ENCODE measurements around the gene IFT81. TPM values are rescaled to one million over a fixed set of nuclear protein-coding genes. Genes with fewer than 3 reads are reported as not detected.

IFT81 gene
- total and polyA plus RNA-seq, 2 of the 13 experiments (the other 11 are each of a cell fraction or from before 2014, with no cell fraction given): 4.2 to 13.0 TPM

DNA sequence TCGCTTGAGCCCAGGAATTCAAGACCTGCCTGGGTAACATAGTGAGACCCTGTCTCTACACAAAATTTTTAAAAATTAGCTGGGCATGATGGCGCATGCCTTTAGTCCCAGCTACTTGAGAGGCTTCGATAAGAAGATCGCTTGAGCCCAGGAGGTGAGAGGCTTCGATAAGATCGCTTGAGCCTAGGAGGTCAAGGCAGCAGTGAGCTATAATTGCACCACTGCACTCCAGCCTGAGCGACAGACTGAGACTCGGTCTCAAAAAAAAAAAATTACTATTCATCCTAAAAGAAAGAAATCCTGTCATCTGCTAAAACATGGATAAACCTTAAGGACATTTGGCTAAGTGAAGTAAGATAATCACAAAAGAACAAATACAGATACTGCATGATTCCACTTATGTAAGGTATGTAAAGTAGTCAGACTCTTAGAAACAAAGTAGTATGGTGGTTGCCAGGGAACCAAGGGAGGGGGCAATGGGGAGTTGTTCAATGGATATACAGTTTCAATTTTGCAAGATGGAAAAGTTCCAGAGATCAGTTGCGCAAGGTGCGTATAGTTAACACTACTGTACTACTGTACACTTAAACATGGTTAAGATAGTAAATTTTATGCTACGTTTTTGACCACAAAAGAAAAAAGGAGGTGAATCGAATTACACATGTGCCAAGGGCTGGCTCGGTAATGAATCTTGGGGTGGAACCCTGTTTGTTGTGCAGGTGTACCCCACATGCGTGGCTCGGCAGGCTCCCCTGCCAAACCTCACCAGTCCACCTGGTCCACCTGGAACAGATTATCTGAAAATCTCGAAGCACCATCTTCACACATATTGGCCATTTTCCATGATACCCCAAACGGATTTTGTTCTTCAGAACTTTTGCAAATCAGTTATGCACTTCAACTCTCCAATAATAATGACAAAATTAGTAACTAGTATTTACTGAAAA, 138.6 kb downstream of the IFT81 start (continued):
- TF ChIP-seq SRSF9 (IDR thresholded peaks at IDR 0.05; ENCODE audit: borderline replicate concordance, insufficient read depth, low read depth, low read length, poor library complexity, severe bottlenecking): no peak
- TF ChIP-seq SP2 (CRISPR knock-in tag; IDR thresholded peaks at IDR 0.05): no peak
- TF ChIP-seq, protein P1, sequence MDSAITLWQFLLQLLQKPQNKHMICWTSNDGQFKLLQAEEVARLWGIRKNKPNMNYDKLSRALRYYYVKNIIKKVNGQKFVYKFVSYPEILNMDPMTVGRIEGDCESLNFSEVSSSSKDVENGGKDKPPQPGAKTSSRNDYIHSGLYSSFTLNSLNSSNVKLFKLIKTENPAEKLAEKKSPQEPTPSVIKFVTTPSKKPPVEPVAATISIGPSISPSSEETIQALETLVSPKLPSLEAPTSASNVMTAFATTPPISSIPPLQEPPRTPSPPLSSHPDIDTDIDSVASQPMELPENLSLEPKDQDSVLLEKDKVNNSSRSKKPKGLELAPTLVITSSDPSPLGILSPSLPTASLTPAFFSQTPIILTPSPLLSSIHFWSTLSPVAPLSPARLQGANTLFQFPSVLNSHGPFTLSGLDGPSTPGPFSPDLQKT (CRISPR knock-in tag; IDR thresholded peaks at IDR 0.05; ENCODE audit: borderline replicate concordance): no peak
- TF ChIP-seq ZMYM4 (CRISPR knock-in tag; IDR thresholded peaks at IDR 0.05): 0 out of 2 replicates have a peak, but pooled peaks have one; percentile 16
- TF ChIP-seq CTCF (CRISPR knock-in tag; IDR thresholded peaks at IDR 0.05): no peak
- TF ChIP-seq, protein P2, sequence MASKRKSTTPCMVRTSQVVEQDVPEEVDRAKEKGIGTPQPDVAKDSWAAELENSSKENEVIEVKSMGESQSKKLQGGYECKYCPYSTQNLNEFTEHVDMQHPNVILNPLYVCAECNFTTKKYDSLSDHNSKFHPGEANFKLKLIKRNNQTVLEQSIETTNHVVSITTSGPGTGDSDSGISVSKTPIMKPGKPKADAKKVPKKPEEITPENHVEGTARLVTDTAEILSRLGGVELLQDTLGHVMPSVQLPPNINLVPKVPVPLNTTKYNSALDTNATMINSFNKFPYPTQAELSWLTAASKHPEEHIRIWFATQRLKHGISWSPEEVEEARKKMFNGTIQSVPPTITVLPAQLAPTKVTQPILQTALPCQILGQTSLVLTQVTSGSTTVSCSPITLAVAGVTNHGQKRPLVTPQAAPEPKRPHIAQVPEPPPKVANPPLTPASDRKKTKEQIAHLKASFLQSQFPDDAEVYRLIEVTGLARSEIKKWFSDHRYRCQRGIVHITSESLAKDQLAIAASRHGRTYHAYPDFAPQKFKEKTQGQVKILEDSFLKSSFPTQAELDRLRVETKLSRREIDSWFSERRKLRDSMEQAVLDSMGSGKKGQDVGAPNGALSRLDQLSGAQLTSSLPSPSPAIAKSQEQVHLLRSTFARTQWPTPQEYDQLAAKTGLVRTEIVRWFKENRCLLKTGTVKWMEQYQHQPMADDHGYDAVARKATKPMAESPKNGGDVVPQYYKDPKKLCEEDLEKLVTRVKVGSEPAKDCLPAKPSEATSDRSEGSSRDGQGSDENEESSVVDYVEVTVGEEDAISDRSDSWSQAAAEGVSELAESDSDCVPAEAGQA (IDR thresholded peaks at IDR 0.05; ENCODE audit: low read depth): no peak
- TF ChIP-seq, protein P2 (CRISPR knock-in tag; IDR thresholded peaks at IDR 0.05; ENCODE audit: borderline replicate concordance): no peak
- TF ChIP-seq, protein P3, sequence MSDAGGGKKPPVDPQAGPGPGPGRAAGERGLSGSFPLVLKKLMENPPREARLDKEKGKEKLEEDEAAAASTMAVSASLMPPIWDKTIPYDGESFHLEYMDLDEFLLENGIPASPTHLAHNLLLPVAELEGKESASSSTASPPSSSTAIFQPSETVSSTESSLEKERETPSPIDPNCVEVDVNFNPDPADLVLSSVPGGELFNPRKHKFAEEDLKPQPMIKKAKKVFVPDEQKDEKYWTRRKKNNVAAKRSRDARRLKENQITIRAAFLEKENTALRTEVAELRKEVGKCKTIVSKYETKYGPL (CRISPR knock-in tag; IDR thresholded peaks at IDR 0.05): 0 out of 2 replicates have a peak, but pooled peaks have one; percentile 27
- TF ChIP-seq MED1 (CRISPR knock-in tag; IDR thresholded peaks at IDR 0.05): 0 out of 2 replicates have a peak, but pooled peaks have one; percentile 13
- TF ChIP-seq KDM1A (CRISPR knock-in tag; IDR thresholded peaks at IDR 0.05): no peak
- no peak for TF ChIP-seq ZNF251 (CRISPR knock-in tag; IDR thresholded peaks at IDR 0.05)
- no peak for TF ChIP-seq AKNA (CRISPR knock-in tag; IDR thresholded peaks at IDR 0.05; ENCODE audit: borderline replicate concordance)

Measured in HepG2 (cell line).